Measurements from ENCODE around the gene ZNF506.

DNA sequence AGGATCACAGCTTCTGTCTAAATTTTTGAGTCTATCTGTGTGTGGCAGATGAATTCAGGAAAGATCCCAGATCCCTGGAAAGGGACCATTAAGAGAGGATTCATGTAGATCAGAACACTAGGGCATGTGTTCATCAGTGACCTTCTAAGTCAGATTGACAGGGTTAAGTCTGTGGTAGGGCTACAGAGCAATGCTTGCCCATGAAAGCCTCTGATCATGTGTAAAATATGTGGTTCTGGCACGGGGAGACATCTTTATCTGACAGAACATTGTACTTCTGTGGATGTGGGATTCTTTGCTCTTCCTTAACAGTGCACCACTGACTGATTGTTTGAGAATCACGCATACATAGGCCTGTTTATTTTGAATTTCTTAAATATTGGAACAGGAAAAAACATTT lies 42.9 kb downstream of the ZNF506 start:
- TF ChIP-seq CTCF (IDR thresholded peaks at IDR 0.05; ENCODE audit: insufficient read depth, low read depth, low read length) (no peak), EZH2 (IDR thresholded peaks at IDR 0.05; ENCODE audit: insufficient read depth, low read length) (no peak)

Data from astrocyte (in vitro differentiated cells and primary cell).